Stimulated activated CD8-positive, alpha-beta memory T cell treated with anti-CD3 and anti-CD28 coated beads, Interleukin-2, amount 100 ng/mL, for 1 hour (primary cell): ENCODE data around the gene ART3.

ENCODE experiments used
- DNase-seq, 2 donors: peaks; one replicate each; pipeline ENCODE4 v3.0.0-alpha.2; 2020; ENCODE audit warnings: low read depth in 2 of 2

Gene ART3

DNA sequence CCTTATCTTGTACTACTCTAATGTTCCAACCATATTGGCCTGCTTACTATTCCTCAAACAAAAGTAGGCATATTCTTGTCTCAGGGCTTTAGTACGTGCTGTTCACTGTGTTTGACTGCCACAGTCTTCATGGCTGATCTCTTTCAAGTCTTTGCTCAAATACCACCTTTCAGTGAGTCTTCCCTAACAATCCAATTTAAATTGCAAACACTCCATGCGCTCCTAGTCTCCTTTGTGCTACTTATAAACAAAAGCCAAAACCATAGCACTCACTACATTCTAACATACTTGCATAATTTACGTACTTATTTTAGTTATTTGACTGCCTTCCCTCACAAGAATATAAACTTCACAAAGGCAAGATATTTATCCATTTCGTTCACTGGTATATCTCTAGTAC lies 1.7 kb upstream of the ART3 start:
- no peak for DNase-seq

DNA sequence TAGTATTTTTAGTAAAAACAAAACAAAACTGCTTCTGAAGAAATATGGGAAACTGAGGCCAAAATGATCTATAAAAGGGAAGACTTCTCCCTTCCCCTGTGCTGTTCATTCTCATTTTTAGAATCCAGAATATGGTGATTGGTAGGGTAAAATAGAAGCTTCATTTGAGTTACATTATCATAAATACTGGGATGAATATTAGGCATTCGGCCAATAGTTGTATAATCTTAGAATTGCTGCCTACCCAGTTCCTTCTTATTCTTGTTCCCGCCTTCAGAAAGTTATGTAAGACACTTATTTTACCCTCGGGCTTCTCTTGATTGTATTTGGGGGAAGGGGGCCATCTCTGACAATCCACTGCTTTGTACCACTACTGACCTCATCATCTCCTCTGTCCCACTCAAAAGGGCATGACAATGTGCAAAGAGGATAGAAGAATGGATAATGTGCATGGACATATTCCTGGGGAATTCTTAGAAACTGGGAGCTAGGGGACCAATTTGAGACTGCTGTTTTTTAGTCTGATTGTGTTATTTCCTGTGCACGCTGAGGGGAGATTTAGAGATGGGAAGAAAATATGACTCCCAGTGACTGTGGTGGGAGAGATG lies 588 bp downstream of the ART3 start:
- DNase-seq, result no peak

DNA sequence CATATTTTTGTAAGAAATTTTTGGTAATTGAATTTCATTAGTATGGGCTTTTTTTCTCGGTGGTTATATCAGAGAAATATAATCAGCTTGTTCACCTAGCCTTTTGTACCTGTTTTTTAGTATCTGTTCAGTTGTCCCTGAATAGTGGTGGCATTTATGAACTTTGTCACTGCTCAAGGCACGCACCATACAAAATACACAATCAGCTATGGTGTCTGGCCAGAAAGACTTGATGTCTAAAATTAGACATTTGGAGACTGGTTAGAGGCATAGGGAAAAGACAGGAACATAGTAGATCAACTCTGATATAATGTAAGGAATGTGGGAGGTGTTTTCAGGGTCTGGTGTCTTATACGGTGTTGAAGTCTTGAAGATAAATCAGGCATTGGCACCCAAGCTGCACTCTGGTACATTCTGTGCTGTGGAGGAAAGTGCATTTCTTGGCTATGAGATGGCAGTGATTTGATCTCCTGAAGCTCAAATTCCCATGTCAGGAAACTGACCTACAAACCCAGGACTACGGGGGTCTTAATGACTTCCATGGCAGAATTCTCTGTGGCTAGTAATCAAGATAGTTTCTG lies 3.6 kb downstream of the ART3 start:
- no peak for DNase-seq

DNA sequence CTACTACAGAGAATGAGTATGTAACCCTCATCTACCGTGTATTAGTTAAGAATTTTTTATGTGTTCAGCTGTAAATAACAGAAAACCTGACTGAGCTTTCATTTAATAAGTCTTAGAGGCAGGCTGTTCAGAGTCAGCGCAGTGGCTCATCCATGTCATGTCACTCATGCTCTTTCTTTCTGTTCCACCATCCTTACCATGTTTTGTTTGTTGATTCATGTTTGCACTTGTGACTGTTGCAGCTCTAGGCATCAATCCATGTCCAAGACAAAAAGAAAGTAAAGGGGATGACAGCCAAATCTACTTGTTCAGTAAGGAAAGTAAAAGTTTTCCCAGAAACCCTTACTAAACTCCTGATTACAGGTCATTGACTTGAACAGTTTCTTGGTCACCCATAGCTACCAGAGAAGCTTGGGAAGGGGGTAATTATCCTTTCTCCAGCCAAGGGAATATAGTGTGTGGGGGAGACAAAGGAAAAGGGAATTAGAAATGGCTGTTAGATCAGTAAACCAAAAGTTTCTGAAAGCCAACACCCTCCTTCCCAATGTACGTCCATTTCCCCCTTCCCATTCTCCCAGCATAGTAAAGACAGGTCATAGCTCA lies 9.0 kb downstream of the ART3 start:
- DNase-seq, result no peak

DNA sequence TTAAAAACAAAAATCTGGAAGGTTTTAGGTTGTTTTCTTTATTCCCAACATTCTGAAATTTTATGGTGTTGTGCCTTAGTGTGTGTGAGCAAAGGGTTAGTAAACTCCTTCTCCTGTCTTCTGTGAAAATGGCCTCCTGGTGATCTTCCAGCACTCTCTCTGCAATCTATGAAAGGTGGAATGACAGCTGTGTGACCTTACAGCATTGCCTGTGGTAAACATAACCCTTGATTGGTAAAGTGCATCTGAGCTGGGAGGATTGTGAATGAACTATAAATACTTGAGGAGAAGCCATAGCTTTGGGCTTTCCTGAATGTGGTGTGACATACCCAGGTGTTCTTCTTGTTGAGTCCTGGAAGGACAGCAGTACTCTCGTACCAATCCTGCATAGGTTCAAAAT lies 10.0 kb downstream of the ART3 start:
- no peak for DNase-seq

DNA sequence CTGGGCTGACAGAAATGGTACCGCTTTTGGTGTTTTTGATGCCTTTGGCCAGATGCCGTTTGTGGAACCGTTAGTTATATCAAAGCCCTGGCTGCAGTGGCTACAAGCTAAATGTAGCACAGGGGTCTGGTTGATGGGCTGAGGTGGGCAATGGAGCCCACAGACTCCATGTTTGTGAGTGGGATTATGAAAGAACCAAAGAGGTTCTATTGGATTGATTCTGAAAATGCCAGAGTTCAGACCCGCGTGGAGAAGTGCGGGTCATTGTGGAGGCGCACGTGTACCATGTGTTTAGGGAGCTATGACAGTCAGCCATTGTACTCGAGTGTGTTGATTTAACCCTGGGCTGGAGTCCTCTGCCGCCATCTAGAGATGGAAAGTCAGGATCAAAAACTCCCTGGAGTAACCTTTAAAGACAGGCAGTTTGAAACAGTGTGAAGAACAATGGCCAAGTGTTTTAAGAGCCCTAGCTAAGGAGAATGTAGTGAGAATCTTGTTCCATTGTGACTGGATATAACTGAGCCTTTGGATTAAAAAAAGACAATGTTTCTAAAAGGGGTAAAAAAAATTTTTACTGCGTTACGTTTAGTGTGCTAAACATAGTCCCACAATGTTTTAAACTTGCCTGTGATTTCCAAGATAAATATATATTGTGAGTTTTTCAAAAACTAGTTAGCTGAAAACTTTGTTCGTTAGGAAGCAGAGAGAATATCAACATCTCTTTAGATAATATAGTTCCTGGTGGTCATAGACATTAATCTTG lies 12.7 kb downstream of the ART3 start:
- no peak for DNase-seq

DNA sequence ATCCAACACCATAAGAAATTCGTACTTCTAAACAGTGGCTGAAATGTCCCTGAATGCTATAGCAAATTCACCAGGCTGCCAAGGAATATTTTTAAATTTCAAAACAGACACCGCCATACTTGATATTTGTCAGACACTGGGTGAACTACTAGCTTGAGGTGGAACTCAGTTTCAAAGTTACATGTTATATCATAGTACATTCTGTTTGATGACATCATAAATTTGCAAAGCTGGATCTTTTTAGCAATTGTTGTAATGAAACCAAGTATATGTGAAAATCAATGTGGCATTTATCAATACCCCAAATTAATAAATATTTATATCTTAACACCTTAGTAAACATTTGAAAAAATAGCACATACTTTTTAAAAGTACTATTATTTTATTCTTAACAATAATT lies 14.2 kb downstream of the ART3 start:
- DNase-seq, result no peak

DNA sequence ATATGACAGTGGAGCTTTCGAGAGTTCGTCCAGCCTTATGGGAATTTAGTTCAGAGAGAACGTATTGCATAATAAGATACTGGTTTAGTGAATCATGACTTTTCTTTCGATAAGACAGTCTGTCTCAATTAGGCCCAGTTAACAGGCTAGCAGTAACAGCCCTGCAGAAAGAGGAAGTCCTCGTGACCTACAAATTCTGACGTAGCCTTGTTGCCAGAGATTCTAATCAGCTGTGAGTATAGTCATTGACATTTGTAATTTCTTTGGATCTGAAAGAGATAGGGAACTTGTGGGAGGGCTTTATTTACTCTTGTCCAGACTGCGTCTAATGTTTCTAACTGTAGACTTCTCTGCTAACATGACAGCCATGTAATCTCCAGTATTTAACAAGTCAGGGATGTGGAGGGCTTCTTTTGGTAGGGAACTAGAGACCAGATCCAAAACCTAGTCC lies 15.8 kb downstream of the ART3 start:
- DNase-seq, result no peak

DNA sequence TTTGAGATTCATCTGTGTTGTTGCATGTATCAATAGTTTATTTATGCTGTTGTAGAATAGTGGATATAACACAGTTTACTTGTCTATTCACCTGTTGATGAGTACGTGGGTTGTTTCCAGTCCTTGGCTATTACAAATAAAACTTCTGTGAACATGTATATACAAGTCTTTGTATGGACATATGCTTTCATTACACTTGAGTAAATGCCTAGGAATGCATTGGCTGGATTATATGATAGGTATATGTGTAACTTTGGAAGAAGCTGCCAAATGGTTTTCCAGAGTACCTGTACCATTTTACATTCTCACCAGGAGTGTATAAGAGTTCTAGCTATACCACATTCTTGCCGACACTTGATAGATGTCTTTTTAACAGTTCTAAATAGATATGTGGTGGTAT lies 16.5 kb downstream of the ART3 start:
- DNase-seq, result no peak

DNA sequence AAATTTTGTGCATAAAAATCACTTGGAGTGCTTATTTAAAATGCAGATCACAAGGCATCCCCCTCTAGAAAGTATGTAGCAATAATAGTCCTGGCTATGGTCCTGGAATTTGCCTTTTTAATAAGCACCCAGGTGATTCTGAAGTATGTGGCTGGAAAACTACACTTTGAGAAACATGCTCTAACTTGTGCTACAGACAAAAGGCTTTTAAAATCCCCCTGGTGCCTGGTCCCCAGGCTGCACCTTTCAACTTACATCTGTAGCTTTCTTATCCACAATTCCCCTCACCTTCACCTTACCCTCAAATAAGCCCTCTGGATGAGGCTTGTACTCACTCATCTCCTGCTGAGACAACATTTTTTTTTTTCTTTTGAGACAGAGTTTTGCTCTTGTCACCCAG lies 21.1 kb downstream of the ART3 start:
- no peak for DNase-seq

DNA sequence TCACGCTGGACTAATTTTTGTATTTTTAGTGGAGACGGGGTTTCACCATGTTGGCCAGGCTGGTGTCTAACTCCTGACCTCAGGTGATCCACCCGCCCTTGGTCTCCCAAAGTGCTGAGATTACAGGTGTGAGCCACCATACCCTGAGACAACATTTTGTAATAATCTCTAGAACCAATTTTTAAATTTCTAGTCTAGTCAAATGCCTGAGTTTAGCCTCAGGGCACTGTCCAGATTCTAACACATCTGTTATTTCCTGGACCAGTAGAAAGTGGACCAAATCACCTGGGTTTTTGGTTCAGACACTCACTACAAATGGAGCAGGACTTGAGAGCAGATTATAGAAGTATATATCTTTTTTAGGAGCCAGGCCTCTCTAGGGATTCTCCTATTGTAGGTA lies 21.6 kb downstream of the ART3 start:
- DNase-seq, result no peak

DNA sequence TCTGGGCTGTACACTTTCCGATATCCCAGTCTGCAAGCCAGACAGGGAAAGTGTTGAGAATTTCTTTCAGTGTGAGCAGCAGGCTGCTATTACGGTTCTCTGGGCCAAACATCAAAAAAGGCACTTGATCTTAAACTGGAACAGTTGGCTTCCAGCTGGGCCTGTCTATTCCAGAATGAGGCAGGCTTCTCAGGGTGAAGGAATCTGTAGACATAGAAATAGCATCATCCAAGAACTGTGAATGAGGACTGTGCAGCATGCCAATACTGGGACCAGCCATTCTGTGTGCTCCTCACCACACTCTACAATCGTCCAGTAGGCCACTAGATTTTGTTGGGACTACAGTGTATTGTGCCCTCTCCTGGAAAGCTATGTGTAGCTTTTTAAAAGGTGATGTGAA lies 31.1 kb downstream of the ART3 start:
- no peak for DNase-seq

DNA sequence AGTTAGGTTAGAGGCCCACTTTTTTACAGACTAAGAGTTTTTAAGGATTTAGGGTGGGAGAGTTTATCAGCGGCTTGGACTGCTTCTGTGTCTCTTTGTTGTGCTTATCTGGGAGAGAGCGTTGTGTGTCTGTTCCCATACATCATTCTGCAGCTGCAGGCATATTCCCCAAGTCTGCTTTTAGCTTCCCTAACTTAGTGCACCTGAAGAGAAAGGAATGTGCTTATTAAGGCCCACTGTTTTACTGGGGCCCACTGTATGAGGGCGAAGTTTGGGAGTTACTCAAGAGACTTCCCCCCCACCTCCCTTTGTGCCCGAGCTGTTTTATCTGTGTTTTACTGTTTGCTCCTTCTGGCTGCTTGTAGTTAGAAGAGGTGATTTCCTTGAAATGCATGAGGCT lies 31.9 kb downstream of the ART3 start:
- DNase-seq, result no peak

DNA sequence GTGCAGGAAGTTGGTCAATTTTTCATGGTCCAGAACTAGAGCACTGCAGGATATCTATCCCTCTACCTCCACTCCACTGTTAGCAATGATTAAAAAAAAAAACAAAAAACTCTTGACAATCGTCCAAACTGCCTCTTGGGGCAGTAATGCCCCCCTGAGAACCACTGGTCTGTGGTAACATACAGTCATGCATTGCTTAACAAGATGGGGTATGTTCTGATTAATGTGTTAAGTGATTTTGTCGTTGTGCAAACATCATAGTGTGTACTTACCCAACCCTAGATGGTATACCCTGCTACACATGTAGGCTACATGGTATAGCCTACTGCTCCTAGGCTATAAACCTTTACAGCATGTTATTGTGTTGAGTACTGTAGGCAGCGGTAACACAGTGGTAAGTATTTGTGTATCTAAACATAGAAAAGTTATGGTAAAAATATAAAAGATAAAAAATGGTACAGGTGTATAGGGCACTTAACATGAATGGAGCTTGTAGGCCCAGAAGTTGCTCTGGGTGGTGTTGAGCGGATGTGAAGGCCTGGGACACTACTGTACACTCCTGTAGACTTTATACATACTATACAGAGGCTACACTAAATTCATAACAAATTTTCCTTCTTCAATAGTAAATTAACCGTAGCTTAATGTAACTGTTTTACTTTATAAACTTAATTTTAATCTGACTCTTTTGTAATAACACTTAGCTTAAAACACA lies 34.1 kb downstream of the ART3 start:
- no peak for DNase-seq

DNA sequence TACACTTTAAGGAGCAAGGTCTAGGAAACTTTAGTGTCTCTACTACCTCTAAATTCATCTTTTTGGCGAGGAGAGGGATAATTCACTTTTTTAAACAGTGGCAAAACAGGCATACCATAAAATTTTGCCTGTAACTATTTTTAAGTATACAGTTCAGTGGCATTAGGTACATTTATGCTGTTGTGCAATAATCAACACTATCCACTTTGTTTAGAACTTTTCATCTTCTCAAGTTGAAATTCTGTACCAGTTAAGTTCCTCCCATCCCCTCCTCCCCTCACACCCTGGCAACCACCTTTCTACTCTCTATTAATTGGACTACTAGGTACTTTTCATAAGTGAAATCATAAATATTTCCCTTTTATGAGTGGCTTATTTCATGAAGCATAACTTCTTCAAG lies 42.3 kb downstream of the ART3 start:
- DNase-seq, result no peak

DNA sequence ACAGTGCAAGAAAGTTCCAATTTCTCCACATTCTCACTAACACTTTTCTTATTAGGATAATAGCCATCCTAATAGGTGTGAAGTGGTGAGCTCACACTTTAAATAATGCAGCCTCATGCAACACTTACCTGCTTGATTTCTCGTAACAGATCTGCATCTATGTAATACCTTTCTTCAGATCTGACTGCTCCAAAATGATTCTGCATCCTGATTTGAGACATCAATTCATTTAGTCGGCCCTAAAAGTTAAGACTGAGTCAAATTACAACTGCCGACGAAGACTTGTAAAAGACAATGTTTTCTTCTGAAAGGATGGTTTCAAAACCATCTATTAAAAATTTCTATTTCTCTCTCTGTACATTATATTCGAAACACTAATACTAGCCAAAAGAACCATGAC lies 43.0 kb downstream of the ART3 start:
- DNase-seq, result no peak

DNA sequence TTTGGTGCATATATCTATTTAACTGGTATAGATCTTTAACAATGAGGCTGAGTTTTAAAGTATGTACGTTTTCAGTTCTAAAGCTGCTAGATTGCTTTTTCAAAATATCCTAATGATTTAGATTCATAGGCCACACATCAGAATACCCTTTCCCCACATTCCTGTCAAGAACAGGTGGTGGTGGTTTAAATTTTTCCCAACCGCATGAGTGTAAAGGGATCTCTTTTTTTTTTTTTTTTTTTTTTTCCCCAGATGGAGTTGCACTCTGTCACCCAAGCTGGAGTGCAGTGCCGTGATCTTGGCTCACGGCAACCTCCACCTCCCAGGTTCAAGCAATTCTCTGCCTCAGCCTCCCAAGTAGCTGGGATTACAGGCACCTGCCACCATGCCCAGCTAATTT lies 45.7 kb downstream of the ART3 start:
- DNase-seq, result no peak

DNA sequence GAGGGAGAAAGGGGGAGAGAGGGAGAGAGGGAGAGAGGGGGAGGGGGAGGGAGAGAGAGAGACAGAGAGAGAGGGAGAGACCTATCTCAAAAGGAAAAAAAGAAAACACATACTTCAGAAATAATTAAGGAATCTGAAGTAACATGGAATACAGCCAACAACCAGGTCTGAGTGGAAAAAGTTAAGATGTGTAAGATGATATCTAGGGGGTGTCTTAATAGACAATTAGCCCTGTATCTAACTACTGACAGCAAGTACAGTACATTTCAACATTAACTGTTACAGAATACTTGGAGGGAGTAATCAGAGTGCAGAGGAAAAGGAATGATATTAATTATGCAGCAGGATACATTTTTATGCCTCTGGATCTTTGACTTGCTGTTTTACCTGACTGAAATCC lies 51.3 kb downstream of the ART3 start:
- no peak for DNase-seq

DNA sequence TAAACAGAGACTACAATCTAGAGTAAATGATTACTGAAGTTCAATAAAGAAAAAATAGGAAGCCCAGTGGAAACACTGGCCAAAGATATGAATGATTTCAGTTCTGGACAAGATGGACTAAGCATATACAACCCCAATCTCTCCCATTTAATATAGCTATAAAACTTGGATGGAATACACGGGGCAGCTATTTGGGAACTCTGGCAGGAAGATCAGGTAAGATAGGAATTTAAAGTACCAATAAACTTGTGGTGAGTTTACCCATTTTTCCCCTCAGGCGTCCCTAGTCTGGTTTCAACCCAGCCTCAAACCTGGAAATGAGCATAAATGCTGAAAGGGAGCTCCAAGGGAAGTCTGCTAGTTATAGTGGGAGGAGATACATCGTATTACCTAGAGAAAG lies 53.2 kb downstream of the ART3 start:
- no peak for DNase-seq

DNA sequence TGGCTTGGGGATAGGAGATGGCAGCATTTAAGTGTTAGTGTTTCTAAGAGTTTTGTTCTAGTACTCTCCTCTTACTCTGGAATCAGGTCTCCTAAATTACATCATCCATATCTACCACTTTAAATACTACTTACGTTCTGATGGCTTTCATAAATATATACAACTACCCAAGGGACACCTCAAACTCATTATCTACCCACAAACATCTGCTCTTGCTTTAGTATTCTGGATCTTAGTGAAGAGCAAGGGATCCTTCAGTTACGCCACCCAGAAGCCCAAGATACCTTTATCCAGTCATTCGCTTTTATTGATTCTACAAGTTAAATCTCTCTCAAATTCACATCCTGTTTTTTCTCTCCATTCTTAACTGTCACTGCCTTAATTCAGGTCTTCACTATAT lies 66.7 kb downstream of the ART3 start:
- DNase-seq, result no peak

DNA sequence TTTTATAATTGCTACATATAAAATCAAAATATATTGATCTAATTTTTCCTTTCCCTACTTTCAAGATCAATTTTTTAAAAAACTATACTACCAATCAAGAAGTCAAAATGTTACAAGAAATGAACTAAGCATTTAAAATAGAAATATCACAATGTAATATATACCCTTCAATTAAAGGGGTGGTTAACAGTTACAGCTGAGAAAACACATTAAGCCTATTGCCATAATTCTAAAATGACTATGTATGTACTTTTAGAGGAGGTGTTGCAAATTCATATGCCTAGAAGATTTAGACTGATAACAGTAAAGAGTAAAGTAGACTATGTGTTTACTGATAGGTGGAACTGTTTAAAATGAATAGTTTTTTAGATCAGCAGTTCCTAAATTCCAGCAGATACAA lies 70.0 kb downstream of the ART3 start:
- no peak for DNase-seq

DNA sequence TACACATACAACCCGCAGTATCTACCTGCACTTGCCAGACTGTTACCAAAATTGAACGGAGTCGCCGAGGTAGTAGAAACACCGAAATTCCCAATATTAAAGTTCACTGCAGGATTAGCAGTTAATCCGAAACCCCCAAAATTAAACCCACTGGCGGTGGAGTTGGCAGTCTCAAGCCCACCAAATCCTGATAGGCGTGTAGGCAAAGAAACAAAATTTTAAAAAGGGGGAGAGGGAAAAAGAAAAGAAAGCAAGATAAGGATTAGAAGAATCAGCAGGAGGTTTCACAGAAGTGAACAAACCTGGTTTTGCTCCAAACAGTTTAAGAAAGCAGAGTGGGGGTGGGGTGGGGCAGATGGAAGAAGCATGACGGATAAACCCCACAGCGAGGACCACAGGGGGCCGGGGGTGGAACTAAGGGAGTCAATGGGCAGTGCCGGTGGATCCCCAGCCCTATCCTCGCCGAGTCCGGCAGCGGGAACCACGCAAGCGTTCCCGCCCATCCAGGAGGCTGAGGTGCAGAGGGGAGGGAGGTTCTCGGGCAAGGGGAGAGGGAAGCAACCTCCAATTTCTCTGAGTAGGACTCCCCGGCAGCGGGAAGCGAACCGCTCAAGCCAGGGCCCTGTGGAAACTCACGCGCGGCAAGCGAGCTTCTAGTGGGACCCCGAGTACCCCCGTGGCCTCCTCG lies 73.1 kb downstream of the ART3 start:
- DNase-seq, result no peak
